ENCODE data around the gene PIGR.

GRCh38 chr1:206899717-206900116 is 46.5 kb downstream of the PIGR start:
- TF ChIP-seq ZNF274 (IDR thresholded peaks at IDR 0.05; ENCODE audit: low read depth, low read length) (no peak), YY1 (IDR thresholded peaks at IDR 0.05; ENCODE audit: insufficient read depth, insufficient read length) (no peak), SUZ12 (IDR thresholded peaks at IDR 0.05; ENCODE audit: extremely low read depth, insufficient read depth, insufficient read length) (no peak)

All from NT2/D1 (cell line).